Astrocyte of the spinal cord (primary cell): Measurements from ENCODE around the gene KRT79.
A peak's percentile ranks its signal among the peaks of the same experiment; 100 is the strongest.
"Not testable (repeated sequence)": the region's sequence is repeated elsewhere in the genome, so short reads cannot be mapped to it uniquely, and the experiment has no call there.

Experiments used
- DNase-seq: peaks from one replicate; pipeline ENCODE4 v3.0.0; 2011; ENCODE audit warnings: low read depth, low spot score
- H3K4me3 ChIP-seq: 2 replicates; pipeline ENCODE4 v1.5.1; 2011; ENCODE audit warnings: low read depth, mild to moderate bottlenecking, low read length, moderate library complexity
- CTCF ChIP-seq: IDR thresholded peaks from 2 replicates; pipeline ENCODE4 v1.5.1; 2012; ENCODE audit warnings: low read depth, mild to moderate bottlenecking, low read length, inconsistent platforms
- in situ Hi-C: cut with HindIII; loops from 2 replicates; pipeline ENCODE4 v1.10.0; 2017; ENCODE audit warnings: low sequenced_read_pairs

The KRT79 gene

GRCh38 chr12:52798671-52799504, 35.2 kb downstream of the KRT79 start:
- in situ Hi-C loops: no loop called here
- TF ChIP-seq CTCF: no peak
- DNase-seq: no peak
- no peak overlapping the region for H3K4me3 ChIP-seq

GRCh38 chr12:52798003-52798670, 36.0 kb downstream of the KRT79 start:
- DNase-seq: peak; percentile 14
- no peak overlapping the region for H3K4me3 ChIP-seq
- in situ Hi-C loops: no loop called here
- TF ChIP-seq CTCF: no peak

DNA sequence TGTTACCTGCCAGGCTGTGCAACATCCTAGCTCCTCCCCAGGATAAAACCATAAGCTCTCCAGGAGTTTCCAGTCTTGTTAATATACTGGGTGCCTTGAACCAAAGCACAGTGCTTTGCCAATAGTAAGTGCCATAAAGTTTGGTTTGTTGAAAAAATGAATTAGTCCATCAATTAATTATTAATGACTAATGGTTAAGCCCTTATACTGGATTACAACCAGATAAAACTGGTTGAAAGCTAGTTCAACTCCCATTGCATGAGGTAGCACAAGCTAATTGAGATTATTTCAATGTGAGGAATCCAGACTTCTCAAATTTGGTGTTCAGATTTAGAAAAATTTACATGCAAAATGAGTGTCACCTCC, 36.6 kb downstream of the KRT79 start:
- no peak for TF ChIP-seq CTCF
- DNase-seq: no peak
- in situ Hi-C loops: no loop called here
- no peak overlapping the region for H3K4me3 ChIP-seq

GRCh38 chr12:52796839-52797528, 37.1 kb downstream of the KRT79 start:
- no peak overlapping the region for H3K4me3 ChIP-seq
- DNase-seq: no peak
- no peak for TF ChIP-seq CTCF
- in situ Hi-C loops: no loop called here

DNA sequence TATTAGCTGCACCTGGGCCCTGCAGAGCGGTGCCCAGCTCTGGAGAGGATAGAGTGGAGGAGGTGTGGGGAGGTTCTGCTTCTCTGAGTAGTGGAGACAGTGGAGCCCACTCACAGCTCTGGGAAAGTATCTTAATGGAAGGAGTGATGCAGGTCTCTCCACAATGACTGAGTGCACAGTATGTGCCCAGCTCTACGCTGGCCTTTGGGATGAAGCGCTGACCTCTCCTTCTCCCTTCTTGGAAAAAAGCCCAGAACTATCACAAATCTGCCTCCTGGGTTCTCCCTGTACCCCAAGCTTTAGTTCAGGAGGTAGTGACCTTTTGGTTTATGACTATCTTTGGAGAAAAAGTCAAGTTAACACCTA, 37.7 kb downstream of the KRT79 start:
- in situ Hi-C loops: no loop called here
- no peak overlapping the region for H3K4me3 ChIP-seq
- no peak for TF ChIP-seq CTCF
- no peak for DNase-seq

DNA sequence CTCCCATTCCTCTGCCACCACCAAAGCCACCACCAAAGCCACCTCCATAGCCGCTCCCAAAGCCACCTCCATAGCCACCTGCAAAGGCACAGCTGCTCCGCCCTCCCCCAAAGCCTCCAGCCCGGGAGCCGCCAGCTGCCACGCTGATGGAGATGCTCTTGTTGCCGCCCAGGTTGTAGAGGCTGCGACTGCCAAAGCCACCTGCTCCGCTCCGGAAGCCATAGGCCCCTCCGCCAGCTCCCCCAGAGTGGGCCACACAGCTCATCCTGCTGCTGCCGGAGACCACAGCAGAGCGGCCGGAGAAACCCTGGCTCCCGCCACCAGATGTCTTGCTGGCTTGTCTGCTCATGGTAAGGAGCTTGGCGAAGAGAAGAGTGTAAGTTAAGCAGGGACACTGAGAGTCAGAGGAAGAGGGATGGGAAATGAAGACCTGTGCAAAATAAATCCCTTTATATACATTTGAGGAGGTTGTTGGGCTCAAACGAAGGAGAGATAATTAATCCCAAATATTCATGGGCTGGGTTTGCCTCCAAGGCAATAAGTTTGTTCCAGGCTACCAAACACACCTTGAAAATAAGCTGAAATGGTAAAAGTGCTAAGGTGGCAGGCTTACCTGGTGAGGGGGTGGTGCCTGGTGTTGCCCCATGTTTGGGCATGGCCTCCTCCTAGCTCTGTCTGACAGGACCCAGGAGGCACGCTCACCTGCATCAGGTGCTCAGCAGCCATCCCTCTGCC, 38.2 kb downstream of the KRT79 start, which contains the start of gene KRT3:
KRT3 (minus strand) TSS at position 424 of the 735 bp plus-strand sequence; CDS start at position 349, 75 bp downstream.
- TF ChIP-seq CTCF: no peak
- DNase-seq: no peak
- H3K4me3 ChIP-seq: no peak within 1 kb of the TSS
- in situ Hi-C loops: no loop called here

GRCh38 chr12:52795332-52795674, 38.8 kb downstream of the KRT79 start:
- DNase-seq, in situ Hi-C loops, H3K4me3 ChIP-seq: not testable (repeated sequence)
